Measurements from ENCODE around the gene SH3BP1.

- no peak for TF ChIP-seq GATA2 (IDR thresholded peaks at IDR 0.05; ENCODE audit: low read depth, low read length)
- no peak for TF ChIP-seq GATA3 (IDR thresholded peaks at IDR 0.05; ENCODE audit: low read depth, low read length)
Measured at GRCh38 chr22:37627121-37627520, 12.3 kb upstream of the SH3BP1 start.
